H1 (cell line): ENCODE data around the gene OR5AU1. TPM values are rescaled to one million over a fixed set of nuclear protein-coding genes. Genes with fewer than 3 reads are reported as not detected.

Source experiments
- CTCF ChIP-seq, 3 experiments: IDR thresholded peaks; 1 replicate in 2 of 3; 2 replicates in 1 of 3; pipeline versions ENCODE4 v1.5.1 to v1.6.1; 2011; ENCODE audit warnings: low read length in 3 of 3, mild to moderate bottlenecking in 3 of 3, inconsistent platforms in 2 of 3, low read depth in 1 of 3, moderate library complexity in 1 of 3; ENCODE audit not compliant: insufficient read depth in 1 of 3; ENCODE audit errors: control extremely low read depth in 1 of 3
- polyA plus RNA-seq, 7 experiments: library from polyadenylated mRNA; depleted of rRNA in 3 of 7; stranded (reverse) in 5 of 7; unstranded in 2 of 7; fragments of >200 nt in 5 of 7; fragments of 200-250 nt in 2 of 7; gene quantifications; 1 replicate in 5 of 7; 2 replicates in 1 of 7; 4 replicates in 1 of 7; pipeline versions ENCODE4 v1.2.1 to v1.2.3, GENCODE V29; 2011 to 2013; ENCODE audit warnings: missing spikeins in 2 of 7, mixed read lengths in 2 of 7
- total RNA-seq: library from RNA; stranded (reverse); fragmentation: NEBNext Ultra II Directional; extraction: Animal tissue kit (Norgen Biotek cat#: 25700); gene quantifications from 2 replicates; pipeline ENCODE4 v1.2.1, GENCODE V29; 2021

OR5AU1 gene
- total and polyA plus RNA-seq, 2 of the 8 experiments (the other 6 are each of a cell fraction or from before 2014, with no cell fraction given) = not detected

- no peak for TF ChIP-seq CTCF (IDR thresholded peaks at IDR 0.05; ENCODE audit: control extremely low read depth in 1 of 3, insufficient read depth in 1 of 3, low read depth in 1 of 3, low read length in 3 of 3)
Measured at GRCh38 chr14:21155963-21156362, at the start of gene OR5AU1 (continued).
